ENCODE data around the gene SHE.

Gene SHE

DNA sequence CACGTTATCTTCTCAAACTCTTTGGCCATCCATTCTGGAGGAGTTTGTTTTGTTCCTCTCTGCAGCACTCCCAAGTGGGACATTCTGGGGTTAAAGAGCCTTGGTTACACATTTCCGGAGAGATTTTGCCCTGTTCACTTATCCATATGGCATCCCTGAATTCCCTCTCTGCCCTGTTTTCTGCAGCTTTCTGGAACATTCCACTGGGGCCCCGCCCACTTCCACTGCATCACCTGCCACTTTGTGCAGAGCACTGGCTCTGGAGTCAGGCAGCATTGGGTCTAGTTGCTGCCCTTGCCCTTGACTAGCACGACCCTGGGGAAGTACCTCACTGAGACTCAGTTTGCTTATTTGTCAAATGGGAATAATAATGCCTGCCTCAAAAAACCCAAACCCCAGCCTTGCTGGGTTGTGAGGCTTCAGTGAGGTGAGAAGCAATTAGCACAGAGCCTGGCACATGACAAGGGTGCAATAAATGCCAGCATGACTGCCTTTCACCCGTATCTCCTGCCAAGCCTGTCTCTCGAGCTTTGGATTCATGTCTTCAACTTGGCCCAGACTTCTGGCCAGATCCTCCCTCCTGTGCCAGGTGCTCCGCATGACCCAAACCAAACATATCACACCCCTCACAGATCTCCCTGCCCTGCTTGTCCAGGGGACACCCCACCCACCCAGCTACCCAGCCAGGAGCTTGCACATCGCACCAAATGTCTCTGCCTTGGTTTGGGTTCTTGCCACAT lies 58.8 kb downstream of the SHE start:
- no peak for DNase-seq

DNA sequence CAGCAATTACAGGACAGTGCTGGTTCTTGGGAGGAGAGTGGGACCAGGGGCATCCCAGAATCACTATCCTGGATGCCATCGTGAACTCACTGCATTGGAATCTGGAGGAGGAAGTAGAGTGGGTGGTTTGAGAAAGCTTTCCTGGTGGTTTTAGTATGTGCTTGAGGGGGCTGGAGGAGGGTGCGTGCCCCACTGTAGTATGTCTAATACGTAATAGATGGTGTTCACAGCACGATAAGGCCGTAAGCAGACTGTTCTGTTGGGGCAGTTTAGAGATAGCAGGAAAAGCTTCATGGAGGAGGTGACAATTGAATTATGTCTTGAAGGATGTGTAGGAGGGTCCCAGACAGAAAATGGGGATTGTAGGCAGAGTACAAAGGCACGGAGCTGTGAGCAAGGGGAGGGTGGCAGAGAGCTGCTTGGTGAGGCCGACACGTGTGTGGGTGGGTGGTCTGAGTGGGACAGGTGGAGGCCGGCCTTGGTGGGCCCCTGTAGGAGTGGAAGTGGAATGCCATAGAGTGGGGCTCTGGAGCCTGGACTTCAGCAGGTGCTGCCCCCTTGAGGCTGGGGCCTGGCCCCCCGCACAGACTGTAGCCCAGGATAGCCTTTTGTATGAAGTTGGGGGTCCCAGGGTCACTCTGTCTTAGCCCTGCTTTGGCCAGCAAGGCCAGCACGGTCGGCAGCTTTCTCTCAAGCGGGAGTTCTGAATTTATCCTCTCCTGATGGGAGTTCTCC lies 60.0 kb downstream of the SHE start:
- no peak for DNase-seq

GRCh38 chr1:154441241-154441888 lies 60.8 kb downstream of the SHE start:
- no peak for DNase-seq

- DNase-seq, result no peak
Observed at GRCh38 chr1:154440036-154440804, 62.0 kb downstream of the SHE start.

DNA sequence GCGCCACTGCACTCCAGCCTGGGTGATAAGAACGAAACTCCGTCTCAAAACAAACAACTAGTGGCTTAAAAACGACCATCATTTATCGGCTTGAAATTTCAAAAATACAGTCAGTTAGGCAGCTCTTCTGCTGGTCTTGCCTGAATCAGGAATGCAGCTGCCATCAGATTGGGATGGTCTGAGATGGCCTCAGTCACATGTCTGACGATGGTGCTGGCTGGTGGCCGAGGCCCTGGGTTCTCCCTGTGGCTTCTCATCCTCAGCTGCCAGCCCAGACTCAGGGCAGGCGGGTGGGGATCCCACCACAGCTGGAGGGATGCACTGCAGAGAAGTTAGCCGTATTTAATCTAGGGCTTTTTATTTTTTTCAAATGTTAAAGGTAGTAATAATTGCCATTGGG lies 65.8 kb downstream of the SHE start:
- no peak for DNase-seq

DNA sequence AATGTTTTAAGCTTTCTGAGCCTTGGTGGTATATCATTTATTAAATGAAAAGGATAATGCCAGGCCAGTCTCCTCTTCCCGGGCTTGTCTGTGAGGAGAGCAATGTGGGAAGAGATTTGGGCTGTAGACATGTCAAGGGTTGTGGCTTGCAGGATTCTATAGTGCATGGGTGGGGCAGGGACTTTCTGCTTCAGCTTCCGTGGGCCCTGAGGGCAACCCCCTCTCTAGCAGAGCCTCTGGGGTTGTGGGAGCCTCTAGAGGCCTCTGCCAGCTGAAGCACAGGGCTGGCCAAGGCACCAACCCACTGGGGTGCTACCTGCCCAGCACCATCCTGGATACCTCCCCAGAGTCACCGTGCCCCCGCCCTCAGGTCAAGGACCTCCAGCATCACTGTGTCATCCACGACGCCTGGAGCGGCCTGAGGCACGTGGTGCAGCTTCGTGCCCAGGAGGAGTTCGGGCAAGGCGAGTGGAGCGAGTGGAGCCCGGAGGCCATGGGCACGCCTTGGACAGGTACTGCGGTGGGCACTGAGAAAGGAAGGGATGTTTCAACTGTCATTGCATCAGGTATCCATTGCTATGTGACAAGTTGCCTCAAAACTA lies 66.5 kb downstream of the SHE start:
- no peak for DNase-seq

GRCh38 chr1:154434346-154435085 lies 67.7 kb downstream of the SHE start:
- DNase-seq, result no peak

- DNase-seq, result peak; percentile 70
Observed at GRCh38 chr1:154433161-154433764, 68.9 kb downstream of the SHE start.

DNA sequence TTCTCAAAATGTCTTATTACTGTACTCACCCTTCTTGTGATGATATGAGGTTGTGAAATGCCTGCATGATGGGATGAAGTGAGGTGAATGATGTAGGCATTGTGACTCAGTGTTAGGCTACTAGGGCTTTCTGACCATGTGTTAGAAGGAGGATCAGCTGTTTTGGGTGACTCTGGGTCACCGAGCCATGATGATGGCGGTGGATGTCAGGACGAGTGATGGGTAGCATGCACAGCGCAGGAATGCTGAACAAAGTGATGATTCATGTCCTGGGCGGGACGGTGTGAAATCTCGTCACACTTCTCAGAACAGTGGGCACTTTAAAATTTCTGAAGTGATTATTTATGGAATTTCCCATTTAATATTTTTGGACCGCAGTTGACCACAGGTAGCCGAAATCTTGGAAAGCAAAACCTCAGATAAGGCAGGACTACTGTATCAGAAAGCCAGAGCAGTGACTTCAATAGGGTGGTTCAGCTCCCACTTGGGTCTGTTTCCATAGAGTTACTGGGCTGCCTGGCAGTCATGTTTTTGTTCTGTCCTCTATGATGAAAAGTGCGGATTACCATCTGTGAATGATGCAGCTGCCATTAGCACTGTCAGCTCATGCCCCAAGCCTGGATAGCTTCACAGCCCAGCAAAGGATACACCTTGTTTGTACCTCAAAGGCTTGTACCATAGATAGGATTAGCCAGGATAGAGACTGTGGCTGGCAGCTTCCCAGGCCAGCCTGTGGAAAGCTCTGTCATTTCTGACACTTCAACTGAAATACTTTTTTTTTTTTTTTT lies 70.4 kb downstream of the SHE start:
- peak; percentile 69 for DNase-seq

- DNase-seq, result no peak
Observed at GRCh38 chr1:154430903-154431302, 71.3 kb downstream of the SHE start.

GRCh38 chr1:154429841-154430611 lies 72.2 kb downstream of the SHE start:
- no peak for DNase-seq

Measured in CD4-positive, alpha-beta T cell treated with Interleukin-4 for 4 hours (primary cell).